Activated naive CD4-positive, alpha-beta T cell treated with anti-CD3 and anti-CD28 coated beads, Interleukin-2, amount 50 U/mL, for 16 hours (primary cell): Measurements from ENCODE around the gene SLC35F1.
"Not testable (repeated sequence)": the region's sequence is repeated elsewhere in the genome, so short reads cannot be mapped to it uniquely, and the experiment has no call there.

ENCODE experiments used
- DNase-seq: peaks from one replicate; pipeline ENCODE4 v3.0.0-alpha.2; 2020

The SLC35F1 gene

DNA sequence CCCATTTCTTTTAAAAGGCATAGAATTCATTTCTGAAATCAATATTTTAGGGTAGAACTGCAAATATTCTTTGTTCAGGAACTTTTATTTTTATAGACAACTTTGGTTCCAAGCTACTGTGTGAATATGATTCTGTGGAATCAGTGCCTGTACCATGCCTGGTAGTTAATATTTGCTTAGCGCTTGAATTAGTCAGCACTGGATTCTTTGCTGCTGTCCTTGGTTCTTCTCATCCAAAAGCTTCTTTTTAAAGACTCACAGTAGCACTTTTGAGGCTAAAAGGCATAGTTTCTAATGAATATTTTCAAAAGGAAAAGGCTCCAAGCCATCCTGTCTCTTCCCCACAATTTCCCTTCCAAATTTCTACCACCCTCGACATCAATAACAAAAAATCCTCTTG lies 109.5 kb downstream of the SLC35F1 start:
- no peak for DNase-seq

DNA sequence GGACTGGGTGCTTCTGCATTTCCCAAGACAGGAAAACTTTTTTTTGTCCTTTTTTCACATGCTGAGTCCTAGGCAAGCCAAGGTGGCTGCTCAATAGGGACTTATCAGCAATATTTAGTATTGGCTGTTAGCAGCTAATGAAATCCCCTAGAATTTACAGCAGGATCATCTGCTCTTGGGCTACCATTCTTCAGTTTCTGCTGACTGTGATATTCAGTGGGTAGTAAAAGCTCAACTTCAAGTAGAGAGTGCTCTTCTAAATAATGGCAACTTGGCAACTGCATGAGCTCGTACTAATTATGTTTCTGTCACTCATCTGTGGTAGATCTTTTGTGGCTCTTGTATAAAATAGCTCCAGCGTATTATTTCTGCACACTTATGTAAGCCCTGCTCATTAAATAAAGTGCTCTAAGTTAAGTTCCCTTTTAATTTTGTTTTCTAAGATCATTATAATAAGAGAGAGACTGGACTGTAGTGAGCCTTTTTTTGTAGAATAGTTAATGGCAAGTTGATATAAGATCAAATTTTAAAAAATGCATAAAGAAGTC lies 110.3 kb downstream of the SLC35F1 start:
- no peak for DNase-seq

DNA sequence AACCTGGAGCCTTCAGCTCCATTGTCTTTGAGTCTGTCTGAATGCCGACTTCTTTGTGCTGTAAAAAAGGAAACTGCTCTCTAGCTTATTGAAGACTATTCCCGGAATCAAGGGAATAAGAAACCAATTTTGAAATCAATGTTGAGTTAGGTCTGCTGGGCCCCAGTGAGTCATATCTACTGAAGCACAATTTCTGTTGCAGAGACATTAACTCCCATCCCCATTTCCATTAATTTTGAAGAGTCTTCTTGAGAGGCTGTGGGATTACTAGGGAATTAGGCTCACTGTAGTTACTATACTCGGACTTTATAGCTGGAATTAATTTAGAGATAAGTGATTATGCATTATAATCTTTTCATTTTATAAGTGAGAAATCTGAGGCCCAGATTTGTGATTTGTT lies 116.7 kb downstream of the SLC35F1 start:
- no peak for DNase-seq

DNA sequence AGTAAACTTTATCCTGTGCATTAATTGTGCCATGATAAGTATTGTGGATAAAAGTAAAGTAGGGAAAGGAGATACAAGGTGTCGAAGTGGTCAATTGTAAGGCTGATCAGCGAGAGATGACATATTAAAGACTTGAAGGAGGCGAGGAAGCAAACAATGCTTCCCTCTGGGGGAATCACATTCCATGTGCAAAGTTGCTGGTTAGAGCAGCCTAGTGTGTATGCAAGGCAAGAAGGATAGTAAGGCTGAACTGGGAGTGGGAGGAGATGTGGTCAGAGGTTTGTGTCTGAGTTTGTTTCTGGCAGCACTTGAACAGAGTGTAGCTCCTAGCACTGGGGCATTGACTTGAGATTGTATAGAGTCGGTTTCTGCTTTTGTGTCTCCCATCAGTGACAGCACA lies 122.9 kb downstream of the SLC35F1 start:
- no peak for DNase-seq

GRCh38 chr6:118037479-118037878 lies 130.4 kb downstream of the SLC35F1 start:
- not testable (repeated sequence) for DNase-seq

DNA sequence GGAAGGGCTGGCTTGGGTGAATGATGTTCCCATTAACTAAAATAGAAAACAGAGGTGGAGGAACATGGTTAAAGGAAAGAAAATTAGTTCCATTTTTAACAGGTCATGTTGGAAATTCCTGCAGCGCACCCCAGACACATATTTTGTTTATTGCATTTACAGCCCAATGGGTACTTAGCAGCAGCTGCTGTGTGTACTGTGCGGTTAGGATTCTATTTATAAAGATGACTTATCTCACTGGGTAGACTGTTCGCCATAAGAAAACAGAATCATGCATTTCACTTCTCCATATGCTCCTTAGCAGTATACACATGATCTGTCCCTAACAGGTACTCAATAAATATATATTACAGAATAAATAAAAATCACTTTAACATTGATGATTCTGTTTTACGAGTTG lies 135.8 kb downstream of the SLC35F1 start:
- DNase-seq: no peak

- no peak for DNase-seq
Observed at GRCh38 chr6:118044275-118044674, 137.2 kb downstream of the SLC35F1 start.

DNA sequence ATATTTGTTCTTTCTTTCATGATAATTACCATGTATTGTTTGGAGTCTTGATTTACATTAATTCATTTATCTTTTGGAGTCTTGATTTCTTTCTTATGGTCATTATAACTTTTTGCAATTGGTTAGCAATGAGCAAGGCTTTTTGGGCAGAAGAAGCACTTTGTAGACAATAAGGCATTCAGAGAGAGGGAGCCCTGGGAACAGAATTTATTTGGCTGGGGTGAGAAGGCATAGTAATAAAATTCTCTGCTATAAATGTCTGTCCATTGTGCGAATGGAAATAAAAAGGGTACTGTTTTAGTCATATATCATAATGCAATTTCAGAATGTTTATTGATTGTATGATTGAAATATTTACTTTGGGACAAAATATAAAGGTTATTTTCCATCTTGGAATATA lies 147.0 kb downstream of the SLC35F1 start:
- no peak for DNase-seq

DNA sequence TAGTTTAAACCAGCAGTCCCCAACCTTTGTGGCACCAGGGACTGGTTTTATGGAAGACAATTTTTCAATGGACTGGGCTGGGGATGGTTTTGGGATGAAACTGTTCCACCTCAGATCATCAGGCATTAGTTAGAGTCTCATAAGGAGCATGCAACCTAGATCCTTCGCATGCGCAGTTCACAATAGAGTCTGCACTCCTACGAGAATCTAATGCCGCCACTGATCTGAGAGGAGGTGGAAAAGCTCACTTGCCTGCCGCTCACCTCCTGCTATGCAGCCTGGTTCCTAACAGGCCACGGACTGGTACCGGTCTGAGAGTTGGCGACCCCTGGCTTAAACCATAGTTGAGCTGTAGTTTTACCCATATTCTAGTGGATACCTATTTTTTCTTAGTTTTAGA lies 154.6 kb downstream of the SLC35F1 start:
- DNase-seq: no peak

GRCh38 chr6:118080547-118080946 lies 173.5 kb downstream of the SLC35F1 start:
- no peak for DNase-seq

DNA sequence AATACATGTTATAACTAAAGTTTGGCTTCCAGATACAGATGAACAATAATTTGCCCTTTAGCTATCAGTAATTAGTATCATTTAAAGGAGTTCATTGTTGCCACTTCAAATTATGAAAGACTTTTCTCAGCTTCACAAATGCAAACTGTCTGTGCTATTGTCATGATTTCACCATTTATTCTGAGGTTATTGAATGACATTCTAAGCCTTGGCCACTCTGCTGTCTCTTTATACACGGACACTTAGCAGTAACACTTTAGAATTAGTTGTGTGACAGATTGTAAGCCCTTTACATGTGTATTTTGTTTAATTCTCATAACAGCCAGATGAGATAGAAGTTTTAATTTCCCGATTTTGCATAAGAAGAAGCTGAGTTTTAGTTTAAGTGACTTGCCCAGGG lies 176.6 kb downstream of the SLC35F1 start:
- no peak for DNase-seq

GRCh38 chr6:118085665-118086064 lies 178.6 kb downstream of the SLC35F1 start:
- no peak for DNase-seq

- no peak for DNase-seq
Observed at GRCh38 chr6:118086159-118086558, 179.1 kb downstream of the SLC35F1 start.

DNA sequence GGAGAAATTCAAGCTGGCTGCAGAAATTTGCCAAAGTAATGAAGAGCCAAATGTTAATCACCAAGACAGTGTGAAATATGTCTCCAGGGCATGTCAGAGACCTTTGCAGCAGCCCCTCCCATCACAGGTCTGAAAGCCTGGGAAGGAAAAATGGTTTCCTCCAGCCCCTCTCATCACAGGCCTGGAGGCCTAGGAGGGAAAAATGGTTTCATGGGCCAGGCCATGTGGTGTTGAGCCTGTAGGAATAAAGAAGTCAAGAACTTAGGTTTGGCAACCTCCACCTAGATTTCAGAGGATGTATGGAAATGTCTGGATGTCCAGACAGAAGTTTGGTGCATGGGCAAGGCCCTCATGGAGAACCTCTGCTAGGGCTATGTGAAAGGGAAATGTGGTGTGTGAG lies 185.0 kb downstream of the SLC35F1 start:
- no peak for DNase-seq

DNA sequence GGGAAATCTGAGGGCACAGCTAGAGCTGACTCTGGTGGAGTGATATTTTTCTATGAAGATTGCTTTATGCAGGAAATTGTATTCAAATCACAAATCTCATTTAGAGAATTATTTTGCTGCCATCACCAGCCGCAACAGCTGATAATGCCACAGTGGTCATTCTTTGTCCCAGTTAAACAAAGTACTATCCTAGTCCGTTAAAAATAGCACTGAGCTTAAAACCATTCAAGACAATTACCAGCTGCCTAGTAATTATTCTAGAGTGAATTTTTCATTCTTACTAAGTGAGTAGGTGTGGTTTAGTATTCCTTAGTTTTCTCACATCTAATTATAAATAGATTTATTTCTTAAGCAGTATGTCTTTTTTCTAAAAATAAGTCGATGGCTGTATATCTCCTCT lies 190.5 kb downstream of the SLC35F1 start:
- no peak for DNase-seq

DNA sequence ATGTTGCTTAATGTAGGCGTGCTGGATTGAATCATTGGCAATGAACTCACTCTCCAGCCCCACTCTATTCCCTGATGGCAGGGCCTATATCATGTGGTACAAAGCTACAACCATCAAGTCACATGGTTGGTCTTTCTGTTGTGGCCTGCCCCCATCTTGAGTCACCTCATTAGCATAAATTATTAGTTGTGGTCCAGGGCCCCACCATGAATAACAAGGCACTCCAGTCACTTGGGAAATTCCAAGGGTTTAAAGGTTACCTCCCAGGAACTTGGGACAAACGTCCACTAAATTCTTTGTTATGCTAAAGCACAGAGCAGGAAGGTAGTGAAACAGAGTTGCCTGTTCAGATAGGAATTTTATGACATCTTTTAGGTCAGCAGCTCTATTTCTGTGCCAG lies 193.7 kb downstream of the SLC35F1 start:
- DNase-seq: no peak

DNA sequence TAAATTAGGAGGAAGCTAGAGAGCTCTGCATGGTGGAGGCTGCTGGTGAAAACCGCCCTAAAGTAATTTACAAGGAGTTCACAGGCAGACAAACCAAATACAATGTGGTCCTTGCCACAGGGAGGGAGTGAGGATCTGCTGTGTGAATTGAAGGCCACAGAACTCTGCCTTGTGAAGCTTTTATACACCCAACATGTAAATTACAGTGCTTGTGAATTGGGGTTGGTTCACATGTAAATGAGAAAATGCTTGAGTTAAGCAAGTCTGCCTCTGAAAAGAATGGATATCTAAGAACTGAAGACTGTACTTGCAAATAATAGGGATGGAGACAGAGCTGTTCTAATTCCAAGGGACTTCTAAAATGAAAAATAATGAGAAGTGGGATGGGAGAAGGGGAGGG lies 194.2 kb downstream of the SLC35F1 start:
- no peak for DNase-seq

DNA sequence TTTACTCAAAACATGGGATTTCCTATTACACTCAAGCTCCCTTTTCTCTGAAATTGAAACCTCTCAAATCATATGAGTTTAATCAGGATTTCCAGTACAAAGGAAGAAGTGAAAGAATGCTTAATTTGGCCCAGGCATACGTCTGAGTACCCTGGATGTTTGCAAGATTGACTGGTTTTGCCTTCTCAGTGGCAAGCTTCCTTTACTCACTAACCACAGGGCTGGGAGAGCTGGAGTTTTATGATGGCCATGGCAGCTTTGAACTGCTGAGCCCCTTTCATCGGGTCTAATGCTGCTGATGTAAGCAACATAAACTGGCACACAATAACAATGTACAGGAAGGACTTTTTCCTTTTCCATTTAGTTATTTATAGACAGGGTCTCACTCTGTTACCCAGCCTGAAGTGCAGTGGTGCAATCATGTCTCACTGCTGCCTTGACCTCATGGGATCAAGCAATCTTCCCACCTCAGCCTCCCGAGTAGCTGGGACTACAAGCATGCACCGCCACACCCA lies 194.8 kb downstream of the SLC35F1 start:
- no peak for DNase-seq

DNA sequence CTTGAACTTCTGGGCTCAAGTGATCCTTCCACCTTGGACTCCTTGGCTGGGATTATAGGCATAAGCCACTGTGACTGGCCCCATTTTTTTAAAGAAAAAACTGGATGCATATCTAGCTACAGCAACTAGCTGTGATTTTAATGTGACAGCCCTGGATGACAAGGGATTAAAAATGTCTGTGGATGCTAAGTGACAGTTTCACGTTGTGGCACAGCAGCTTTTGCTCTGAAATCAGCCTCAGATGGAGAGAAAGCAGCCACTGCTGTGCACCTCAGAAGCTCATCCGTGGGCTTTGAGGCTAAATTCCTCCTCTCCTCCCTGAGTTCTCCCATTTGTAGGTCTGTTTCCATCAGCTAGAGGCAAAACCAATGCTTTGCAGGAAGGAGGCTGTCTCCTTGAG lies 195.3 kb downstream of the SLC35F1 start:
- no peak for DNase-seq

- DNase-seq: no peak
Observed at GRCh38 chr6:118103381-118104146, 196.5 kb downstream of the SLC35F1 start.

- no peak for DNase-seq
Observed at GRCh38 chr6:118122161-118122725, 215.2 kb downstream of the SLC35F1 start.

- no peak for DNase-seq
Observed at GRCh38 chr6:118122801-118123200, 215.7 kb downstream of the SLC35F1 start.

DNA sequence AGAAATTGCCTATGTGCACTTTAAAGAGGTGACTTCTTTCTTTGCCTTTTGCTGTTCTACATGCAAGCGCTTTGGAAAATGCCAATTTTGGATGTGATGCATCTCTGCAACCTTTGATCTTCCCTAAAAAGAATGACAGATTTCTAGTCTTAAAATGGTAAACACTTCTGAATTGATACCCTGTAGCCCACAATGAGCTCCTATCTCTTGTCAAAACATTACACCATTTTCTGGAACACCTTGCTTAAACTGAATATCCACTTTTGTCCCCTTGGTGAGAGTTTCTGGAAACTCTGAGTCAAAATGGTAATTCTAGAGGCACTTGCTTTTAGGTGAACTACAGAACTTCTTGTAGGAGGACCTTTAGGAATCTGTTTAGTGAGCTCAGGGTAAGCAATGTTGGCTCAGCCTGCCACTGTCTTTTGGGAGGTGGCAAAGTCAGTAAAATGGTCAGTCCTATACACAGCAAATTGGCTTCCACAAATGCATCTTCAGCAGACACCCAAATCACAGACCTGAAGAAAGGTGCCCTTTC lies 216.5 kb downstream of the SLC35F1 start:
- no peak for DNase-seq

GRCh38 chr6:118124851-118125250 lies 217.8 kb downstream of the SLC35F1 start:
- no peak for DNase-seq
